Transverse colon (tissue), 4 donors: Measurements from ENCODE around the gene ANKS1B. TPM values are rescaled to one million over a fixed set of nuclear protein-coding genes. Genes with fewer than 3 reads are reported as not detected.

Experiments
- DNase-seq: peaks from one replicate; pipeline ENCODE4 v3.0.0-alpha.2; 2019
- H3K27ac ChIP-seq, 4 donors: fragments of 200-600 bp; sonication (generic); 2 replicates each; pipeline ENCODE4 v1.5.1; 2016 to 2018; ENCODE audit warnings: inconsistent platforms in 4 of 4
- H3K27me3 ChIP-seq: fragments of 200-600 bp; sonication (generic); 2 replicates; pipeline ENCODE4 v1.5.1; 2017; ENCODE audit warnings: inconsistent platforms
- H3K36me3 ChIP-seq, 4 donors: fragments of 200-600 bp; sonication (generic); 2 replicates each; pipeline ENCODE4 v1.5.1; 2017 to 2019; ENCODE audit warnings: inconsistent platforms in 4 of 4
- H3K4me1 ChIP-seq, 4 donors: fragments of 200-600 bp; sonication (generic); 2 replicates each; pipeline ENCODE4 v1.5.1; 2017 to 2020; ENCODE audit warnings: inconsistent platforms in 4 of 4
- H3K4me3 ChIP-seq, 4 donors: fragments of 200-600 bp; sonication (generic); 1 replicate in 1 of 4; 2 replicates in 3 of 4; pipeline versions ENCODE4 v1.5.1 to v1.6.1; 2017 to 2019; ENCODE audit warnings: inconsistent platforms in 4 of 4
- H3K9me3 ChIP-seq, 2 donors: fragments of 200-600 bp; sonication (generic); 2 replicates each; pipeline ENCODE4 v1.5.1; 2017 to 2019; ENCODE audit warnings: inconsistent platforms in 2 of 2
- CTCF ChIP-seq, 5 experiments: fragments of 200-600 bp in 3 of 5; fragments of 450-650 bp in 2 of 5; sonication (generic) in 3 of 5; IDR thresholded peaks; 1 replicate in 2 of 5; 2 replicates in 3 of 5; pipeline ENCODE4 v1.5.1; 2016 to 2017; ENCODE audit warnings: antibody characterized with exemption in 5 of 5, inconsistent platforms in 3 of 5, mild to moderate bottlenecking in 2 of 5, moderate library complexity in 1 of 5
- EP300 ChIP-seq: sonication (generic); formaldehyde crosslinking; IDR thresholded peaks from one replicate; pipeline ENCODE4 v1.6.1; 2017; ENCODE audit warnings: antibody characterized with exemption, low read depth
- POLR2A ChIP-seq: fragments of 450-650 bp; IDR thresholded peaks from one replicate; pipeline ENCODE4 v1.6.1; 2016; ENCODE audit warnings: antibody characterized with exemption, mild to moderate bottlenecking, moderate library complexity
- POLR2AphosphoS5 ChIP-seq, 3 donors: sonication (generic); formaldehyde crosslinking; IDR thresholded peaks; one replicate each; pipeline ENCODE4 v1.6.1; 2016; ENCODE audit warnings: antibody characterized with exemption in 3 of 3
- whole genome bisulfite sequencing, 2 donors: methylation state at CpG; one replicate each; pipeline ENCODE4 v1.1.5; 2018; ENCODE audit warnings: low coverage in 1 of 2; 5-methylcytosine and 5-hydroxymethylcytosine counted together
- in situ Hi-C, 4 donors: fragments of 200-750 bp; cut with MboI; loops; one replicate each; pipeline versions ENCODE4 v1.15.0 to v1.15.1; 2017; ENCODE audit warnings: low sequenced_read_pairs in 3 of 4, low pct_ligation_motif_present in 1 of 4, low pct_unique_long_range_greater_than_20kb in 1 of 4
- intact Hi-C: fragments of 100-400 bp; cut with DNase I; formaldehyde crosslinking; loops from one replicate; pipeline ENCODE4 v1.15.1; 2023; ENCODE audit warnings: low total_unique reads
- total RNA-seq, 4 donors: library from RNA; depleted of rRNA; stranded (reverse); fragments of >200 nt; gene quantifications; one replicate each; pipeline ENCODE4 v1.1.0, GENCODE V29; 2016

Gene ANKS1B
- total RNA-seq, 4 donors from 2014 or later = 1.4 to 6.4 (median 3.5) TPM; not detected in 1

- WGBS, 2 donors = 42 to 43% methylated on average over 1 of the region's 1 CpG
- no peak overlapping the region for H3K4me3 ChIP-seq
- no peak overlapping the region for H3K27ac ChIP-seq
- in situ Hi-C loops (loop anchor here in 1 of 4 donors (25.0 kb wide), 1 partner anchor 111 kb away; no protein-coding TSS in a partner anchor), intact Hi-C loops (no loop called here)
- no peak for TF ChIP-seq EP300
- no peak for TF ChIP-seq CTCF (IDR thresholded peaks at IDR 0.05)
- no peak for TF ChIP-seq POLR2AphosphoS5 (IDR thresholded peaks at IDR 0.05)
- no peaks in the 10 kb centered on the region for H3K27me3 ChIP-seq
- no peaks in the 10 kb centered on the region for H3K4me1 ChIP-seq
- no peaks in the 10 kb centered on the region for H3K9me3 ChIP-seq
- no peak for DNase-seq
- H3K36me3 ChIP-seq = no peaks in the 10 kb centered on the region
These were observed 13.1 kb upstream of the ANKS1B start for GRCh38 chr12:99997806-99998205.

GRCh38 chr12:99996095-99996494, 11.4 kb upstream of the ANKS1B start:
- in situ Hi-C loops = loop anchor here in 1 of 4 donors (25.0 kb wide), 1 partner anchor 109 kb away; no protein-coding TSS in a partner anchor
- Histone ChIP-seq H3K27me3 (no peaks in the 10 kb centered on the region), H3K9me3 (no peaks in the 10 kb centered on the region), H3K36me3 (no peaks in the 10 kb centered on the region), H3K4me3 (no peak overlapping the region), H3K4me1 (no peaks in the 10 kb centered on the region), H3K27ac (no peak overlapping the region)
- TF ChIP-seq POLR2A (no peak), CTCF (IDR thresholded peaks at IDR 0.05) (no peak), POLR2AphosphoS5 (IDR thresholded peaks at IDR 0.05) (no peak), EP300 (no peak)
- no peak for DNase-seq
- intact Hi-C loops = no loop called here
- WGBS, 2 donors = 65 to 71% methylated on average over 5 to 6 of the region's 6 CpGs

GRCh38 chr12:99985631-99986030, 895 bp upstream of the ANKS1B start:
- TF ChIP-seq POLR2AphosphoS5 (IDR thresholded peaks at IDR 0.05) = no peak
- TF ChIP-seq POLR2A = no peak
- TF ChIP-seq EP300 = no peak
- no peak for TF ChIP-seq CTCF (IDR thresholded peaks at IDR 0.05)
- intact Hi-C loops (no loop called here), in situ Hi-C loops (loop anchor here in 1 of 4 donors (25.0 kb wide), 1 partner anchor 98 kb away; no protein-coding TSS in a partner anchor)
- H3K4me3 ChIP-seq = peak overlapping the region in 2 of 4 donors; percentile 47 to 66
- 42 to 62% methylated on average over 2 to 3 of the region's 3 CpGs for WGBS, 2 donors
- no peaks in the 10 kb centered on the region for H3K36me3 ChIP-seq
- peak overlapping the region in 1 of 4 donors; percentile 55 for H3K27ac ChIP-seq
- no peaks in the 10 kb centered on the region for H3K9me3 ChIP-seq
- DNase-seq = no peak
- H3K4me1 ChIP-seq = peaks cover 0 to 18% (median 2%) of the 10 kb centered on the region in 4 donors
- H3K27me3 ChIP-seq = peaks cover 28% of the 10 kb centered on the region

- DNase-seq = no peak
- Histone ChIP-seq H3K9me3 (no peaks in the 10 kb centered on the region), H3K4me1 (peaks cover 0 to 18% (median 2%) of the 10 kb centered on the region in 4 donors), H3K4me3 (peak overlapping the region; percentile 41 to 66 (median 48)), H3K36me3 (no peaks in the 10 kb centered on the region), H3K27me3 (peaks cover 28% of the 10 kb centered on the region), H3K27ac (peak overlapping the region; percentile 50 to 75 (median 55))
- in situ Hi-C loops = loop anchor here in 1 of 4 donors (25.0 kb wide), 1 partner anchor 98 kb away; no protein-coding TSS in a partner anchor
- TF ChIP-seq POLR2A (no peak), CTCF (IDR thresholded peaks at IDR 0.05) (no peak), EP300 (no peak), POLR2AphosphoS5 (IDR thresholded peaks at IDR 0.05) (no peak)
- 0 to 1% methylated on average over 2 to 10 of the region's 10 CpGs for WGBS, 2 donors
- intact Hi-C loops = no loop called here
These were observed 414 bp upstream of the ANKS1B start for GRCh38 chr12:99985129-99985570.
